ENCODE data around the gene TSC2.

DNA sequence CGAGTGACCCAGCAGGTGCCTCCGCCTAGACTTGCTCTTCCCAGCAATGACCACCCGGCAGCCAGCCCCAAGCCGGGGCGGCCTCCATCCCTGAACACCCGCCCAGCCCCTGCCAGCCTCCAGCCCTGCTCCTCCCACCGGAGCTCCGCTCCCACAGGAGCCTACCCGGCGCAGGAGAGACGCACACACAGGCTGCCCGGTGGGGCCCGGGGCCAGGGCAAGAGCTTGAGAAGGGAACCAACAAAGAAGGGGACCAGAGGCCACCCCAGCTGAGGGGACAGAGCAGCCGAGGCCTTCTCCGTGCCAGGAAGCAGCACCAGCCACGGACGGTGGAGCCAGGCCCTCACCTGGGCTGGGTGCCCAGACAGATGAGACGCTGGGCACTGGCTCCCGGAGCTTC, 74.1 kb downstream of the TSC2 start:
- TF ChIP-seq, protein P1, sequence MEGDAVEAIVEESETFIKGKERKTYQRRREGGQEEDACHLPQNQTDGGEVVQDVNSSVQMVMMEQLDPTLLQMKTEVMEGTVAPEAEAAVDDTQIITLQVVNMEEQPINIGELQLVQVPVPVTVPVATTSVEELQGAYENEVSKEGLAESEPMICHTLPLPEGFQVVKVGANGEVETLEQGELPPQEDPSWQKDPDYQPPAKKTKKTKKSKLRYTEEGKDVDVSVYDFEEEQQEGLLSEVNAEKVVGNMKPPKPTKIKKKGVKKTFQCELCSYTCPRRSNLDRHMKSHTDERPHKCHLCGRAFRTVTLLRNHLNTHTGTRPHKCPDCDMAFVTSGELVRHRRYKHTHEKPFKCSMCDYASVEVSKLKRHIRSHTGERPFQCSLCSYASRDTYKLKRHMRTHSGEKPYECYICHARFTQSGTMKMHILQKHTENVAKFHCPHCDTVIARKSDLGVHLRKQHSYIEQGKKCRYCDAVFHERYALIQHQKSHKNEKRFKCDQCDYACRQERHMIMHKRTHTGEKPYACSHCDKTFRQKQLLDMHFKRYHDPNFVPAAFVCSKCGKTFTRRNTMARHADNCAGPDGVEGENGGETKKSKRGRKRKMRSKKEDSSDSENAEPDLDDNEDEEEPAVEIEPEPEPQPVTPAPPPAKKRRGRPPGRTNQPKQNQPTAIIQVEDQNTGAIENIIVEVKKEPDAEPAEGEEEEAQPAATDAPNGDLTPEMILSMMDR (IDR thresholded peaks at IDR 0.05): no peak
- no peak for TF ChIP-seq EP300 (IDR thresholded peaks at IDR 0.05)
